Measurements from ENCODE around the gene PTGDS.

PTGDS gene

DNA sequence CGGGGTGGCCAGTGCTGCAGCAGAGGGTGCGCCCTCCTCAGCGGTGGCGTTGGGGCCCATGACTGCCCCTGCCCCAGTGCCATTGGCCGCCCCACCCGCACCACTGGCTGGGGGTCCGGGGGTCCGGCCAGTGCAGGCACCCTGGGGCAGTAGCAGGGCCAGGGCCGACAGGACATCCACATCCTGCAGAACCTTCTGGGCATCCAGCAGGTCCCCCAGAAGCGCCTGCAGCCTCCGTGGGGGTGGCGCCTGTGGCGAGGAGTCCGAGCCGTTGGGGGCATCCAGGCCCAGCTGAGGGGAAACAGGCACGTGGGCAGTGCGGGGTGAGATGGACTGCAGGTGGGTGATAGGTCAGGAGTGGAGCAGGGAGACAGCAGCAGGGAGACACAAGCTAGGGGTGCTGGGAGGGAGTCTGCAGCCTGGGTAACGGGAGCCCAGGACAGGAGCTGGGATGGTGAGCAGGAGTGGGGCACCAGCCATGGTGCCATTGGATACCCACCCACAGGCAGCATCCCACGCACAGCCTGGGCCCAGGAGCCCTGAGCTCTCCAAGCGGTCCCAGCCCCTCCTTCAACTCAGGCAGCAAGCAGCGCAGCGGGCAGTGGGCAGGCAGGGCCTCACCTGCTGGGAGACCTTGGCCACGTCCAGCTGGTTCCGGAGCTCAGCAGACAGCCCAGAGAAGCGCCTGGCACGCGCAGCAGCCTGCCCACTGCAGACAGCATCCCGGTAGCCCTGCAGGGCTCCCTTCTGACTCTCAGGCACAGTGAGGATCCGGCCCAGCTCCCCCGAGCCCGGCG, 43.7 kb downstream of the PTGDS start:
- DNase-seq: no peak

DNA sequence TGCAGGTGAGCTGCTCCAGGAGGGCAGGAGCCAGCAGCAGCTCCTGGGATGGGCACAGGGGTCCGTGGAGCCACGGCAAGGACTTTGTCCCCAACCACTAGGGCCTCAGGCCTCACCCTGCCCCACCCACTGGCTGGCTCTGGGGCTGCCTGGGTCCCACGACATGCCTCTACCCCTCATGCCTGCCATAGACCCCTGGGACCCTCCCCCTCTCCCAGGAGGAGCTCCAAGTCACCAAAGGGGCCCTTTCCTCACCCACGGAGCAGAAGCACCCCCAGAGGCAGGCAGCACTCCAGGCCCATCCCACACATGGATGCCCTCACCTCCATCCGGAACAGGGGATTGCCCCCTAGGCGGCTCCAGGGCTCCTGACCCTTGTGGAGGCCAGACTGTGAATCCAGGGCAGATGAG, 44.3 kb downstream of the PTGDS start:
- no peak for DNase-seq

- peak in 43 of 51 donors; percentile 15 to 95 (median 80) for DNase-seq
Observed at GRCh38 chr9:137021979-137022661, 44.8 kb downstream of the PTGDS start.

- peak in 1 of 51 donors; percentile 48 for DNase-seq
Observed at GRCh38 chr9:137022662-137023008, 45.3 kb downstream of the PTGDS start.

- DNase-seq: peak in 1 of 51 donors; percentile 54
Observed at GRCh38 chr9:137023157-137023556, 45.9 kb downstream of the PTGDS start.

GRCh38 chr9:137023583-137023991, 46.3 kb downstream of the PTGDS start:
- DNase-seq: peak in 24 of 51 donors; percentile 24 to 71 (median 48)

- DNase-seq: peak; percentile 46 to 99 (median 95)
Observed at GRCh38 chr9:137025517-137025966, 48.2 kb downstream of the PTGDS start.

- peak in 2 of 51 donors; percentile 48 to 49 for DNase-seq
Observed at GRCh38 chr9:137026384-137026783, 49.1 kb downstream of the PTGDS start.

DNA sequence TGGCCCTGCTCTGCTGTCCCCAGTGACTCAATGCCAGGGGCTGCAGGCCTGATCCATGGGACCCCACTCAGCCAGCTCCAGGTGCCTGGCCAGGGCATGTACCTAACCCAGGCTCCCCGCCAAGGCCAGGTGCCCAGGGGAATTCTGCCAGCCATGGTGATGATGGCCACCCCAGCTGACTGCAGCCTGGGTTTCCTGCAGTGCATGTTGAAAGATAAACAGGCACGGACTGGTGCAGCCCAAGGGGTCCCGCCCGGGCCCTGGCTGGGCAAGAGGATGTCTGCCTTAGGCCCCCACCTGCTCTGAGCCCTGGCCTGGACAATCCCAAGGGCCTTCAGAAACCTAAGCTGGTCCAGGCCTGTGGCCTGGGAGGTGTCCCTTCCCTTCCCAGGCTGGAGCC, 49.5 kb downstream of the PTGDS start:
- peak in 5 of 51 donors; percentile 24 to 55 (median 41) for DNase-seq

DNA sequence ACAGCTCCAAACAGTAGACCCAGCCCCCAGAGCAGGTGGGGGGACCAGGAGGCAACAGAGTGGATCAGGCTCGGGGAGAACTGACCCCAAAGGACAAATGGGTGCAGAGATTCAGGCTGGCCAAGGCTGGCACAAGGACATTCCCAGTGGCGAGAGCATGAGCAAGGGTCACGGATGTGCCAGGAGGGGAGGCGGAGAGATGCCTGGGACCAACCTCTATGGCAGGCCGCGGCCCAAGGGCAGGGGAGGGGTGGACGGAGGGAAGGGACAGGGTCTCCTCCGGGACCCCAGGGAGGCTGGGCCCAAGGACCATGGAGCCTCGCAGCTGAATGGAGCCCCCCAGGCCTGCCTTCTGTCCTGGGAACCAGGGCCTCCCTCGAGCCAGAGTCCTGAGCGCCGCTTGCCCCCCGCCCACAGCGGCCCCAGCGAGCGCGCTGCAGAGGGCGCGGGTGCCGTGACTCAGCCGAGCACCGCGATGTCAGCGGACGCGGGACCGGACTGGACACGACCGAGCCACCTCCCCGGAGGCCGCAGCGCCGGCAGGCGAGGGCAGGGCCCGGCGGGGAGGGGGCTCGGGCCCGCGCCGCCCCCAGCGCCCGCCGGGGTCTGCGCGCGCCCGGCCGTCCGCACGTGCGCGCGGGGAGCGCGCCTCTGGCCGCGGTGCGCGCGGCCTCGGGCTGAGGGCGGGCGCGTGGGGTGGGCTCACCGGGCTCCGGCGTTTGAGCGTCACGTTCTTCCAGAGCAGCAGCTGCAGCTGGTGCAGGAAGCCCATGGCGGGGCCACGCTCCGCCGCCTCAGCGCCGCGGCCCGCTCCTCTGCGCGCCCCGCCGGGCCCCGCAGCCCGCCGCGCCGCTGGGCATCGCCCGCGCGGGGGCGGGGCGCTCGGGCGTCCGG, 50.3 kb downstream of the PTGDS start, which contains the start of gene ABCA2:
Gene ABCA2, minus strand, starts transcription at position 869 of the 894 bp plus-strand sequence. Its CDS starts 97 bp downstream, at position 772.
- DNase-seq: peak in 7 of 51 donors; percentile 39 to 70 (median 54)

DNA sequence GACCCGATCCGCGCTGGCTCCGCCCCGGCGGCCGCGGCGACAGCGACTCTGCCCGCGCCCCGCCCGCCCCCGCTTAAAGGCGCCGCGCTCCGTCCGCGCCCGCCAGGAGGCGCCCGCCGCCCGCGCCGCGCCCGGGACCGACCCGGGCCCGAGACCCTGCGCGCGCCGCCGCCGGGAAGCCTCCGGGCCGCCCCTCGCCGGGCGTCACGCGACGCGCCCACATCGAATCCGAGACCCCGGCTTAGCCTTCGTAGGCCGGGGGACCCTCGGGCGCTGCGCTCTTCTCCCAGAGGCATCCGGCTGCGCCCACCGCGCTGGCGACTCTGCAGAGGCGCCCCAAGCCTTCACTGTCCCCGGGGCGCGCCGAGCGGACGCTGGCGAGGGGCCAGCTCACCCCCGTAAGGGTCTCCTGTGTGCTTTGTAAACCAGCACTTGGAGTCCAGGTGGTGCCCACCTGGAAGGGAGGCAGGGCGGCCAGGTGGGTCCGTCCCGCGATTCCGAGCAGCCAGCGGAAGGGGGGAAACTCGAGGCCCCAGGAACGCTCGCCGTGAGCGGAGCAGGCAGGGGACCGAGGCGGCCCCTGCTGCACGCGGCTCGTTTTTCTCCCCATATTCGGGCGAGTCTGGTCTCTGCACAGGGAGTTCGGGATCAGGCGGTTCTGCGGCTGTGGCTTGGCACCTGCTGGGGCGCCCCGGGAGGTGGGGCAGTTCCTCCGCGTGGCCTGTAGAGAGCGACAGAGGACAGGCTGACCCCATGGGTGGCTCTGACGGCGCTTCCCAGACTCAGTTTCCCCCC, 51.2 kb downstream of the PTGDS start:
- peak in 44 of 51 donors; percentile 25 to 84 (median 58) for DNase-seq

GRCh38 chr9:137029058-137029936, 52.0 kb downstream of the PTGDS start:
- DNase-seq: peak in 48 of 51 donors; percentile 17 to 85 (median 66)

- DNase-seq: no peak
Observed at GRCh38 chr9:137030006-137030405, 52.7 kb downstream of the PTGDS start.

GRCh38 chr9:137030538-137031527, 53.5 kb downstream of the PTGDS start:
- DNase-seq: peak in 1 of 51 donors; percentile 48

Data from hypothalamus (tissue), 51 donors.